K562 (cell line): Measurements from ENCODE around the gene SMG6. TPM values are rescaled to one million over a fixed set of nuclear protein-coding genes. Genes with fewer than 3 reads are reported as not detected.

Source experiments
- CTBP1 ChIP-seq: fragments of 450-650 bp; IDR thresholded peaks from 2 replicates; pipeline ENCODE4 v1.6.1; 2016; ENCODE audit warnings: borderline replicate concordance
- DMBX1 ChIP-seq: fragments of 250-450 bp; sonication (Bioruptor Pico); IDR thresholded peaks from 2 replicates; pipeline ENCODE4 v1.8.0; 2022; ENCODE audit warnings: inconsistent platforms, mild to moderate bottlenecking, moderate library complexity, borderline replicate concordance
- EHMT2 ChIP-seq: fragments of 450-650 bp; IDR thresholded peaks from 2 replicates; pipeline ENCODE4 v1.6.1; 2018; ENCODE audit warnings: antibody characterized with exemption
- FOXA3 ChIP-seq, 2 experiments: fragments of 450-650 bp in 1 of 2; sonication (generic) in 1 of 2; formaldehyde crosslinking; IDR thresholded peaks in 1 of 2; conservative IDR thresholded peaks in 1 of 2; 2 replicates each; pipeline versions ENCODE4 v1.4.0 to v1.8.0; 2020 to 2022; ENCODE audit warnings: mild to moderate bottlenecking in 2 of 2, missing genetic modification reagents in 1 of 2
- GATAD2A ChIP-seq: fragments of 450-650 bp; IDR thresholded peaks from 2 replicates; pipeline ENCODE4 v1.6.1; 2017
- HDAC8 ChIP-seq: fragments of 450-650 bp; IDR thresholded peaks from 2 replicates; pipeline ENCODE4 v1.6.1; 2016; ENCODE audit warnings: mild to moderate bottlenecking, missing genetic modification characterization, moderate library complexity, missing compliant biosample characterization
- HDGF ChIP-seq: fragments of 450-650 bp; IDR thresholded peaks from 2 replicates; pipeline ENCODE4 v1.6.1; 2016
- MAFF ChIP-seq: IDR thresholded peaks from 2 replicates; pipeline ENCODE4 v1.6.1; 2012; ENCODE audit warnings: low read length, improper control_type of control experiment
- NR3C1 ChIP-seq: sonication (generic); formaldehyde crosslinking; IDR thresholded peaks from 2 replicates; pipeline ENCODE4 v1.8.1; 2022; ENCODE audit warnings: missing genetic modification reagents
- PHTF2 ChIP-seq: fragments of 250-450 bp; sonication (Bioruptor Pico); IDR thresholded peaks from 2 replicates; pipeline ENCODE4 v1.5.0; 2021; ENCODE audit warnings: mild to moderate bottlenecking
- POLR2AphosphoS2 ChIP-seq: IDR thresholded peaks from 2 replicates; pipeline ENCODE4 v1.6.1; 2012; ENCODE audit warnings: low read length, improper control_type of control experiment
- POLR2H ChIP-seq: IDR thresholded peaks from 2 replicates; pipeline ENCODE4 v1.6.1; 2016; ENCODE audit warnings: missing genetic modification characterization, low read depth, mild to moderate bottlenecking, control low read depth, missing compliant biosample characterization, moderate library complexity
- POLR3A ChIP-seq: IDR thresholded peaks from 2 replicates; pipeline ENCODE4 v1.6.1; 2011; ENCODE audit warnings: borderline replicate concordance, mild to moderate bottlenecking, moderate library complexity; ENCODE audit not compliant: insufficient read length, insufficient read depth; ENCODE audit errors: extremely low read depth
- RFX1 ChIP-seq: fragments of 450-650 bp; IDR thresholded peaks from 2 replicates; pipeline ENCODE4 v1.6.1; 2016; ENCODE audit warnings: mild to moderate bottlenecking, moderate library complexity
- SMARCA4 ChIP-seq: fragments of 450-650 bp; IDR thresholded peaks from 2 replicates; pipeline ENCODE4 v1.6.1; 2016
- XRCC5 ChIP-seq: fragments of 200-400 bp; formaldehyde crosslinking; IDR thresholded peaks from 2 replicates; pipeline ENCODE4 v1.6.1; 2017; ENCODE audit warnings: low read depth, mild to moderate bottlenecking, low read length
- YBX1 ChIP-seq: fragments of 450-650 bp; IDR thresholded peaks from 2 replicates; pipeline ENCODE4 v1.7.1; 2016; ENCODE audit warnings: mild to moderate bottlenecking
- ZNF431 ChIP-seq: sonication (generic); formaldehyde crosslinking; IDR thresholded peaks from 2 replicates; pipeline ENCODE4 v1.8.0; 2022; ENCODE audit warnings: mild to moderate bottlenecking, missing genetic modification reagents
- ZNF780A ChIP-seq: fragments of 250-450 bp; sonication (Bioruptor Pico); IDR thresholded peaks from 2 replicates; pipeline ENCODE4 v1.5.0; 2021; ENCODE audit warnings: mild to moderate bottlenecking
- polyA plus RNA-seq, 8 experiments: library from polyadenylated mRNA; depleted of rRNA in 4 of 8; stranded (reverse) in 5 of 8; unstranded in 3 of 8; fragments of >200 nt; fragmentation: Nextera tagmentation in 2 of 8; fragmentation: Illumina TruSeq in 1 of 8; extraction: Ambion mirVana in 2 of 8; extraction: Trizol in 1 of 8; gene quantifications; 2 replicates each; pipeline versions ENCODE4 v1.2.1 to v1.2.3, GENCODE V29; 2011 to 2014; ENCODE audit warnings: inconsistent platforms in 1 of 8, missing spikeins in 1 of 8
- total RNA-seq, 7 experiments: library from RNA; depleted of rRNA in 6 of 7; stranded (reverse); fragments of >200 nt in 6 of 7; fragmentation: Illumina TruSeq in 2 of 7; extraction: Trizol in 2 of 7; gene quantifications; 2 replicates each; pipeline versions ENCODE4 v1.2.1 to v1.2.3, GENCODE V29; 2011 to 2021; ENCODE audit warnings: low replicate concordance in 1 of 7
- TF ChIP-seq, protein P1 (sequence below): fragments of 200-600 bp; sonication (generic); IDR thresholded peaks from one replicate; pipeline ENCODE4 v1.6.1; 2012; ENCODE audit warnings: mild to moderate bottlenecking, low read depth, low read length, inconsistent platforms

SMG6 gene
- total and polyA plus RNA-seq, 9 of the 15 experiments (the other 6 are each of a cell fraction or from before 2014, with no cell fraction given), result 0.44 to 13.9 (median 6.0) TPM

DNA sequence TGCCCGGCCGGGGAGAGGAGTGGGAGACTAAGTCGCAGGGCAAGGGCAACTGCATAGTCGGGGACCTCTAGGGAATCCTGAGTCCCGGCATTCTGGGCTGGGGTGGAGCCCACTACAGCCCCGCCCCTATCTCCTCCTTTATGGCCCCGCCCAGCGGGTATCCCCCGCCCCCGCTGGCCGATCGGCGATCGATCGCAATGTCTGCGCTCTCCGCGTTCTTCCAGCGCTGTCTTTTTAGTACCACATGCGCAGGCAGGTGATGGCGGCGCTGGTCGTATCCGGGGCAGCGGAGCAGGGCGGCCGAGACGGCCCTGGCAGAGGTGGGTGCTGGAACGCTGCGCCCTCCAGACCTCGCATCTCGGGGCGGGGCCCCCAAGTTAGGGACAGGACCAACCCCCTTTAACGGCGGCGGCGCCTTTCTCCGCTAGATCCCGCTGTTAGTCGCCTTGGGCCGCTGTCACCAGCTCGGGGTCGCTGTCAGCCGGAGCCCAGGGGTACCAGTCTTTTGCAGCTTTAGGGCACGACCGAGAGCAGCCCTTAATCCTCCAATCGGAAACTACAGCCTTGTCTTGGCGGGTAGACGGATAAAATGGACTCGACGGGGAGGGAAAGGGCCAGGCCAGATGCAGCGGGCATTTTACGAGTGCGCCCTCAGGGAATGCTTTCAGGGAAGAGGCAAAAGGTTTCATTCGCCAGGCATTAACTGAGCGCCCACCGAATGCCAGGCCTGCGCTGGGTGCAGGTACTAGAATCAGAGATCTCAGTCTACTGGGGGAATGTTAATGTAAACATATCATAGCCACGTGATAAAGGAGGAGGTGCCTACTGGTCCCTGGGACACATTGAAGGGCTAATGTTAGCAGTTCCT is 273.4 kb downstream of the SMG6 start, which contains the start of gene DPH1 (continued):
- TF ChIP-seq POLR2AphosphoS2 (no peak), GATAD2A (no peak), CTBP1 (peak; percentile 53; the same call in 1 of the 2 replicates), HDGF (no peak), EHMT2 (no peak), DMBX1 (CRISPR knock-in tag) (no peak), FOXA3 (CRISPR knock-in tag; conservative IDR thresholded peaks at IDR 0.05 in 1 of 2, IDR thresholded peaks at IDR 0.05 in 1 of 2) (0 out of 4 replicates have a peak, but pooled peaks of 1 of the 2 experiments have one; percentile 18), XRCC5 (peak; percentile 93), ZNF431 (CRISPR knock-in tag) (no peak), MAFF (no peak), POLR3A (no peak), NR3C1 (no peak), POLR2H (tag) (no peak), RFX1 (no peak), ZNF780A (CRISPR knock-in tag) (no peak), SMARCA4 (no peak), YBX1 (no peak), PHTF2 (CRISPR knock-in tag) (no peak), HDAC8 (no peak)
- TF ChIP-seq, protein P1, sequence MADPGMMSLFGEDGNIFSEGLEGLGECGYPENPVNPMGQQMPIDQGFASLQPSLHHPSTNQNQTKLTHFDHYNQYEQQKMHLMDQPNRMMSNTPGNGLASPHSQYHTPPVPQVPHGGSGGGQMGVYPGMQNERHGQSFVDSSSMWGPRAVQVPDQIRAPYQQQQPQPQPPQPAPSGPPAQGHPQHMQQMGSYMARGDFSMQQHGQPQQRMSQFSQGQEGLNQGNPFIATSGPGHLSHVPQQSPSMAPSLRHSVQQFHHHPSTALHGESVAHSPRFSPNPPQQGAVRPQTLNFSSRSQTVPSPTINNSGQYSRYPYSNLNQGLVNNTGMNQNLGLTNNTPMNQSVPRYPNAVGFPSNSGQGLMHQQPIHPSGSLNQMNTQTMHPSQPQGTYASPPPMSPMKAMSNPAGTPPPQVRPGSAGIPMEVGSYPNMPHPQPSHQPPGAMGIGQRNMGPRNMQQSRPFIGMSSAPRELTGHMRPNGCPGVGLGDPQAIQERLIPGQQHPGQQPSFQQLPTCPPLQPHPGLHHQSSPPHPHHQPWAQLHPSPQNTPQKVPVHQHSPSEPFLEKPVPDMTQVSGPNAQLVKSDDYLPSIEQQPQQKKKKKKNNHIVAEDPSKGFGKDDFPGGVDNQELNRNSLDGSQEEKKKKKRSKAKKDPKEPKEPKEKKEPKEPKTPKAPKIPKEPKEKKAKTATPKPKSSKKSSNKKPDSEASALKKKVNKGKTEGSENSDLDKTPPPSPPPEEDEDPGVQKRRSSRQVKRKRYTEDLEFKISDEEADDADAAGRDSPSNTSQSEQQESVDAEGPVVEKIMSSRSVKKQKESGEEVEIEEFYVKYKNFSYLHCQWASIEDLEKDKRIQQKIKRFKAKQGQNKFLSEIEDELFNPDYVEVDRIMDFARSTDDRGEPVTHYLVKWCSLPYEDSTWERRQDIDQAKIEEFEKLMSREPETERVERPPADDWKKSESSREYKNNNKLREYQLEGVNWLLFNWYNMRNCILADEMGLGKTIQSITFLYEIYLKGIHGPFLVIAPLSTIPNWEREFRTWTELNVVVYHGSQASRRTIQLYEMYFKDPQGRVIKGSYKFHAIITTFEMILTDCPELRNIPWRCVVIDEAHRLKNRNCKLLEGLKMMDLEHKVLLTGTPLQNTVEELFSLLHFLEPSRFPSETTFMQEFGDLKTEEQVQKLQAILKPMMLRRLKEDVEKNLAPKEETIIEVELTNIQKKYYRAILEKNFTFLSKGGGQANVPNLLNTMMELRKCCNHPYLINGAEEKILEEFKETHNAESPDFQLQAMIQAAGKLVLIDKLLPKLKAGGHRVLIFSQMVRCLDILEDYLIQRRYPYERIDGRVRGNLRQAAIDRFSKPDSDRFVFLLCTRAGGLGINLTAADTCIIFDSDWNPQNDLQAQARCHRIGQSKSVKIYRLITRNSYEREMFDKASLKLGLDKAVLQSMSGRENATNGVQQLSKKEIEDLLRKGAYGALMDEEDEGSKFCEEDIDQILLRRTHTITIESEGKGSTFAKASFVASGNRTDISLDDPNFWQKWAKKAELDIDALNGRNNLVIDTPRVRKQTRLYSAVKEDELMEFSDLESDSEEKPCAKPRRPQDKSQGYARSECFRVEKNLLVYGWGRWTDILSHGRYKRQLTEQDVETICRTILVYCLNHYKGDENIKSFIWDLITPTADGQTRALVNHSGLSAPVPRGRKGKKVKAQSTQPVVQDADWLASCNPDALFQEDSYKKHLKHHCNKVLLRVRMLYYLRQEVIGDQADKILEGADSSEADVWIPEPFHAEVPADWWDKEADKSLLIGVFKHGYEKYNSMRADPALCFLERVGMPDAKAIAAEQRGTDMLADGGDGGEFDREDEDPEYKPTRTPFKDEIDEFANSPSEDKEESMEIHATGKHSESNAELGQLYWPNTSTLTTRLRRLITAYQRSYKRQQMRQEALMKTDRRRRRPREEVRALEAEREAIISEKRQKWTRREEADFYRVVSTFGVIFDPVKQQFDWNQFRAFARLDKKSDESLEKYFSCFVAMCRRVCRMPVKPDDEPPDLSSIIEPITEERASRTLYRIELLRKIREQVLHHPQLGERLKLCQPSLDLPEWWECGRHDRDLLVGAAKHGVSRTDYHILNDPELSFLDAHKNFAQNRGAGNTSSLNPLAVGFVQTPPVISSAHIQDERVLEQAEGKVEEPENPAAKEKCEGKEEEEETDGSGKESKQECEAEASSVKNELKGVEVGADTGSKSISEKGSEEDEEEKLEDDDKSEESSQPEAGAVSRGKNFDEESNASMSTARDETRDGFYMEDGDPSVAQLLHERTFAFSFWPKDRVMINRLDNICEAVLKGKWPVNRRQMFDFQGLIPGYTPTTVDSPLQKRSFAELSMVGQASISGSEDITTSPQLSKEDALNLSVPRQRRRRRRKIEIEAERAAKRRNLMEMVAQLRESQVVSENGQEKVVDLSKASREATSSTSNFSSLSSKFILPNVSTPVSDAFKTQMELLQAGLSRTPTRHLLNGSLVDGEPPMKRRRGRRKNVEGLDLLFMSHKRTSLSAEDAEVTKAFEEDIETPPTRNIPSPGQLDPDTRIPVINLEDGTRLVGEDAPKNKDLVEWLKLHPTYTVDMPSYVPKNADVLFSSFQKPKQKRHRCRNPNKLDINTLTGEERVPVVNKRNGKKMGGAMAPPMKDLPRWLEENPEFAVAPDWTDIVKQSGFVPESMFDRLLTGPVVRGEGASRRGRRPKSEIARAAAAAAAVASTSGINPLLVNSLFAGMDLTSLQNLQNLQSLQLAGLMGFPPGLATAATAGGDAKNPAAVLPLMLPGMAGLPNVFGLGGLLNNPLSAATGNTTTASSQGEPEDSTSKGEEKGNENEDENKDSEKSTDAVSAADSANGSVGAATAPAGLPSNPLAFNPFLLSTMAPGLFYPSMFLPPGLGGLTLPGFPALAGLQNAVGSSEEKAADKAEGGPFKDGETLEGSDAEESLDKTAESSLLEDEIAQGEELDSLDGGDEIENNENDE, result no peak
